Superior temporal gyrus (tissue), 1 donor: ENCODE data around the gene XAGE3.
"Not testable (repeated sequence)": the region's sequence is repeated elsewhere in the genome, so short reads cannot be mapped to it uniquely, and the experiment has no call there.

Experiments used
- DNase-seq: peaks from one replicate; pipeline ENCODE4 v3.0.0-alpha.2; 2016; ENCODE audit errors: extremely low spot score

XAGE3 gene

GRCh38 chrX:52843619-52844018 lies 24.3 kb downstream of the XAGE3 start:
- DNase-seq = not testable (repeated sequence)

GRCh38 chrX:52839137-52839536 lies 28.7 kb downstream of the XAGE3 start:
- DNase-seq = no peak

- DNase-seq = no peak
Measured at GRCh38 chrX:52830551-52830950, 37.3 kb downstream of the XAGE3 start.

GRCh38 chrX:52824608-52825007 lies 43.3 kb downstream of the XAGE3 start:
- DNase-seq = no peak

GRCh38 chrX:52821079-52821760 lies 46.7 kb downstream of the XAGE3 start:
- DNase-seq = no peak

GRCh38 chrX:52819788-52820187 lies 48.1 kb downstream of the XAGE3 start:
- DNase-seq = no peak
